Brain microvascular endothelial cell (primary cell): ENCODE data around the gene TRAPPC12.
"Not testable (repeated sequence)": the region's sequence is repeated elsewhere in the genome, so short reads cannot be mapped to it uniquely, and the experiment has no call there.

Experiments
- DNase-seq: peaks from one replicate; pipeline ENCODE4 v3.0.0-alpha.2; 2020
- H3K27ac ChIP-seq: fragments of 250-450 bp; sonication (Bioruptor Pico); 2 replicates; pipeline ENCODE4 v1.5.1; 2020; ENCODE audit warnings: mild to moderate bottlenecking, moderate library complexity
- H3K27me3 ChIP-seq: fragments of 250-450 bp; sonication (Bioruptor Pico); replicated peaks from 2 replicates; pipeline ENCODE4 v1.5.1; 2020; ENCODE audit warnings: mild to moderate bottlenecking
- H3K36me3 ChIP-seq: fragments of 250-450 bp; sonication (Bioruptor Pico); replicated peaks from 2 replicates; pipeline ENCODE4 v1.5.1; 2020; ENCODE audit warnings: mild to moderate bottlenecking
- H3K4me3 ChIP-seq: 2 replicates; pipeline ENCODE4 v1.5.1; 2011; ENCODE audit warnings: low read depth, mild to moderate bottlenecking, control low read depth, low read length, moderate library complexity
- CTCF ChIP-seq: IDR thresholded peaks from 2 replicates; pipeline ENCODE4 v1.5.1; 2011; ENCODE audit warnings: low read depth, mild to moderate bottlenecking, moderate library complexity, low read length, control low read depth, inconsistent platforms; ENCODE audit errors: missing control alignments
- in situ Hi-C: cut with HindIII; loops from 2 replicates; pipeline ENCODE4 v1.10.0; 2017; ENCODE audit warnings: low sequenced_read_pairs, low pct_ligation_motif_present

Gene TRAPPC12

GRCh38 chr2:3357926-3358325 lies 21.6 kb upstream of the TRAPPC12 start:
- Histone ChIP-seq H3K27me3 (no peaks in the 10 kb centered on the region), H3K27ac (no peak overlapping the region), H3K36me3 (peaks cover 3% of the 10 kb centered on the region), H3K4me3 (no peak overlapping the region)
- DNase-seq, result no peak
- in situ Hi-C loops, result no loop called here
- TF ChIP-seq CTCF, result no peak

GRCh38 chr2:3361518-3362389 lies 17.7 kb upstream of the TRAPPC12 start:
- no peak overlapping the region for H3K27ac ChIP-seq
- no peaks in the 10 kb centered on the region for H3K36me3 ChIP-seq
- no peak for TF ChIP-seq CTCF
- no peaks in the 10 kb centered on the region for H3K27me3 ChIP-seq
- no peak overlapping the region for H3K4me3 ChIP-seq
- in situ Hi-C loops, result no loop called here
- DNase-seq, result no peak

DNA sequence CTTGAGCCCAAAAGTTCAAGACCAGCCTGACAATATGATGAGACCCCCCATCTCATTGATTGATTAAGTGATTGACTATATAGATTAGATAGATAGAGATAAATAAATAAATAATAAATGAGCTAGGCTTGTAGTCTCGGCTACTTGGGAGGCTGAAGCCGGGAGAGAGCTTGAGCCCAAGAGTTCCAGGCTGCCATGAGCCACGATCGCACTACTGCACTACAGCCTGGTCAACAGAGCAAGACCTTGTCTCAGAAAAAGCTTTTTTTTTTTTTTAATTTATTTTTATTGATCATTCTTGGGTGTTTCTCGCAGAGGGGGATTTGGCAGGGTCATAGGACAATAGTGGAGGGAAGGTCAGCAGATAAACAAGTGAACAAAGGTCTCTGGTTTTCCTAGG lies 14.3 kb upstream of the TRAPPC12 start:
- DNase-seq, result no peak
- H3K27me3 ChIP-seq, result no peaks in the 10 kb centered on the region
- H3K36me3 ChIP-seq, result no peaks in the 10 kb centered on the region
- no peak overlapping the region for H3K4me3 ChIP-seq
- no peak overlapping the region for H3K27ac ChIP-seq
- TF ChIP-seq CTCF, result no peak
- in situ Hi-C loops, result no loop called here

- no peak for TF ChIP-seq CTCF
- H3K36me3 ChIP-seq, result no peaks in the 10 kb centered on the region
- in situ Hi-C loops, result no loop called here
- no peak overlapping the region for H3K4me3 ChIP-seq
- no peaks in the 10 kb centered on the region for H3K27me3 ChIP-seq
- H3K27ac ChIP-seq, result no peak overlapping the region
- no peak for DNase-seq
Measured at GRCh38 chr2:3368261-3368722, 11.2 kb upstream of the TRAPPC12 start.

GRCh38 chr2:3369340-3370181 lies 9.9 kb upstream of the TRAPPC12 start:
- in situ Hi-C loops, H3K36me3 ChIP-seq, H3K27ac ChIP-seq, DNase-seq, H3K4me3 ChIP-seq, H3K27me3 ChIP-seq: not testable (repeated sequence)

GRCh38 chr2:3376821-3377220 lies 2.7 kb upstream of the TRAPPC12 start:
- no peak for TF ChIP-seq CTCF
- Histone ChIP-seq H3K4me3 (peak overlapping the region; percentile 99), H3K27ac (no peak overlapping the region), H3K36me3 (peaks cover 2% of the 10 kb centered on the region), H3K27me3 (no peaks in the 10 kb centered on the region)
- in situ Hi-C loops, result no loop called here
- DNase-seq, result no peak
